ENCODE measurements around the gene RAB26.
"Not testable (repeated sequence)": the region's sequence is repeated elsewhere in the genome, so short reads cannot be mapped to it uniquely, and the experiment has no call there.

DNA sequence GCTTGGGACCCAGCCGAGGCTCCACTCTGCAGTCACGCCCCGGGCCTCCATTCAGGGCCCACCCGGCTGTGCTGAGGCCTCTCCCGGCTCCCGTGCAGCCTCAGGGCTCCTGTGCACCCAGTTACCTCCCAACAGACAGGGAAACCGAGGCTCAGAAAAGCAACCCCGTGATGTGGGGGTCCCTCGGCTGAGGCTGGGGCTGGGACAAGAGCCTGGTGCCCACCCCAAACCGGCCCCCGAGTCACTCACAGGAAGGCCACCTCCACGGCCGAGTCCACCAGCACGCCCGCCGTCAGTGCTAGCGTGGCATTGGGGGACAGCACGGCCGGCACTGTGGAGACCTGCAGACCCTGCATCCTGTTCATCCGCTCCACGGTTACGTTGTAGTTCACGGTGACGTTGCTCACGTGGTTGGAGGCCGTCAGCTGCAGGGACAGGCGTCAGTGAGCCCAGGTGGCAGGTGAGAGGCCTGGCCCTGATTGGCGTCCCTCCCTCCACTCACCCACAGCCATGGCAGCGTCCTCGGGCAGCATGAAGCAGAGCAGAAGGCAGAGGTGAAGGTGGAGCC, 35.8 kb upstream of the RAB26 start:
- not testable (repeated sequence) for TF ChIP-seq OSR1 (CRISPR knock-in tag; IDR thresholded peaks at IDR 0.05); ZNF8 (CRISPR knock-in tag; IDR thresholded peaks at IDR 0.05); ZNF70 (CRISPR knock-in tag; IDR thresholded peaks at IDR 0.05); PPARA (CRISPR knock-in tag; IDR thresholded peaks at IDR 0.05; ENCODE audit: borderline replicate concordance); CSDC2 (CRISPR knock-in tag; IDR thresholded peaks at IDR 0.05); GLIS3 (CRISPR knock-in tag; IDR thresholded peaks at IDR 0.05); BACH2 (CRISPR knock-in tag; IDR thresholded peaks at IDR 0.05; ENCODE audit: borderline replicate concordance); RARB (CRISPR knock-in tag; IDR thresholded peaks at IDR 0.05); ARNTL (CRISPR knock-in tag; IDR thresholded peaks at IDR 0.05; ENCODE audit: borderline replicate concordance, low read depth); CSRNP3 (CRISPR knock-in tag; IDR thresholded peaks at IDR 0.05)
- TF ChIP-seq, protein P1, sequence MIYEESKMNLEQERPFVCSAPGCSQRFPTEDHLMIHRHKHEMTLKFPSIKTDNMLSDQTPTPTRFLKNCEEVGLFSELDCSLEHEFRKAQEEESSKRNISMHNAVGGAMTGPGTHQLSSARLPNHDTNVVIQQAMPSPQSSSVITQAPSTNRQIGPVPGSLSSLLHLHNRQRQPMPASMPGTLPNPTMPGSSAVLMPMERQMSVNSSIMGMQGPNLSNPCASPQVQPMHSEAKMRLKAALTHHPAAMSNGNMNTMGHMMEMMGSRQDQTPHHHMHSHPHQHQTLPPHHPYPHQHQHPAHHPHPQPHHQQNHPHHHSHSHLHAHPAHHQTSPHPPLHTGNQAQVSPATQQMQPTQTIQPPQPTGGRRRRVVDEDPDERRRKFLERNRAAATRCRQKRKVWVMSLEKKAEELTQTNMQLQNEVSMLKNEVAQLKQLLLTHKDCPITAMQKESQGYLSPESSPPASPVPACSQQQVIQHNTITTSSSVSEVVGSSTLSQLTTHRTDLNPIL (CRISPR knock-in tag; IDR thresholded peaks at IDR 0.05; ENCODE audit: low read depth) = not testable (repeated sequence)

Measured in SK-N-SH treated with all-trans-retinoic acid at 6 μM for 48 hours (cell line).